HEK293 (cell line): Measurements from ENCODE around the gene MAP3K4.

Experiments
- HOXA7 ChIP-seq: sonication (generic); formaldehyde crosslinking; IDR thresholded peaks from 2 replicates; pipeline ENCODE4 v1.8.1; 2022; ENCODE audit warnings: missing genetic modification reagents, borderline replicate concordance
- YY1 ChIP-seq: fragments of 450-650 bp; formaldehyde crosslinking; IDR thresholded peaks from 2 replicates; pipeline ENCODE4 v1.5.1; 2018; ENCODE audit warnings: missing biosample characterization, missing genetic modification characterization
- ZNF624 ChIP-seq: fragments of 450-650 bp; formaldehyde crosslinking; IDR thresholded peaks from 2 replicates; pipeline ENCODE4 v1.5.1; 2017; ENCODE audit warnings: missing biosample characterization, missing genetic modification characterization
- ZNF791 ChIP-seq: fragments of 450-650 bp; formaldehyde crosslinking; IDR thresholded peaks from 2 replicates; pipeline ENCODE4 v1.5.1; 2016; ENCODE audit warnings: missing biosample characterization, missing genetic modification characterization
- TF ChIP-seq, protein P1 (sequence below): fragments of 450-650 bp; formaldehyde crosslinking; IDR thresholded peaks from 2 replicates; pipeline ENCODE4 v1.5.1; 2016; ENCODE audit warnings: missing biosample characterization, missing genetic modification characterization

- TF ChIP-seq, protein P1, sequence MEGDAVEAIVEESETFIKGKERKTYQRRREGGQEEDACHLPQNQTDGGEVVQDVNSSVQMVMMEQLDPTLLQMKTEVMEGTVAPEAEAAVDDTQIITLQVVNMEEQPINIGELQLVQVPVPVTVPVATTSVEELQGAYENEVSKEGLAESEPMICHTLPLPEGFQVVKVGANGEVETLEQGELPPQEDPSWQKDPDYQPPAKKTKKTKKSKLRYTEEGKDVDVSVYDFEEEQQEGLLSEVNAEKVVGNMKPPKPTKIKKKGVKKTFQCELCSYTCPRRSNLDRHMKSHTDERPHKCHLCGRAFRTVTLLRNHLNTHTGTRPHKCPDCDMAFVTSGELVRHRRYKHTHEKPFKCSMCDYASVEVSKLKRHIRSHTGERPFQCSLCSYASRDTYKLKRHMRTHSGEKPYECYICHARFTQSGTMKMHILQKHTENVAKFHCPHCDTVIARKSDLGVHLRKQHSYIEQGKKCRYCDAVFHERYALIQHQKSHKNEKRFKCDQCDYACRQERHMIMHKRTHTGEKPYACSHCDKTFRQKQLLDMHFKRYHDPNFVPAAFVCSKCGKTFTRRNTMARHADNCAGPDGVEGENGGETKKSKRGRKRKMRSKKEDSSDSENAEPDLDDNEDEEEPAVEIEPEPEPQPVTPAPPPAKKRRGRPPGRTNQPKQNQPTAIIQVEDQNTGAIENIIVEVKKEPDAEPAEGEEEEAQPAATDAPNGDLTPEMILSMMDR (tag by site-specific recombination), result no peak
- TF ChIP-seq HOXA7 (CRISPR knock-in tag) (no peak), ZNF624 (no peak), YY1 (tag by site-specific recombination) (no peak), ZNF791 (tag by site-specific recombination) (no peak)
These were observed 149.6 kb downstream of the MAP3K4 start for GRCh38 chr6:161141173-161141572.
